Measurements from ENCODE around the gene KIR2DL4. TPM values are rescaled to one million over a fixed set of nuclear protein-coding genes. Genes with fewer than 3 reads are reported as not detected.
"Not testable (repeated sequence)": the region's sequence is repeated elsewhere in the genome, so short reads cannot be mapped to it uniquely, and the experiment has no call there.

KIR2DL4 gene
- total and polyA plus RNA-seq, 2 experiments from 2014 or later, result not detected

GRCh38 chr19:54788154-54788553, 15.3 kb upstream of the KIR2DL4 start:
- not testable (repeated sequence) for H3K4me1 ChIP-seq (ENCODE audit: insufficient read depth); H3K9me2 ChIP-seq (replicated peaks; ENCODE audit: insufficient read depth); H4K20me1 ChIP-seq (ENCODE audit: insufficient read depth, poor library complexity, severe bottlenecking); H3K9me3 ChIP-seq (ENCODE audit: low read depth); DNase-seq (ENCODE audit: low spot score); H3K4me3 ChIP-seq; H2AFZ ChIP-seq; H3K27ac ChIP-seq; H3K36me3 ChIP-seq (replicated peaks; ENCODE audit: insufficient read depth, low read depth); H3K79me2 ChIP-seq; H3K4me2 ChIP-seq; H3K27me3 ChIP-seq
- WGBS (ENCODE audit: low lambda C conversion rate, missing lambda C conversion rate), result 76% methylated on average over 6 of the region's 6 CpGs

GRCh38 chr19:54790711-54791110, 12.7 kb upstream of the KIR2DL4 start:
- H3K4me2 ChIP-seq, result no peak overlapping the region
- no peak for TF ChIP-seq EZH2phosphoT487 (IDR thresholded peaks at IDR 0.05; ENCODE audit: low read depth, severe bottlenecking, unreplicated experiment)
- no peak for TF ChIP-seq CTCF (IDR thresholded peaks at IDR 0.05; ENCODE audit: poor library complexity)
- no peak for TF ChIP-seq EZH2 (IDR thresholded peaks at IDR 0.05; ENCODE audit: borderline replicate concordance)
- H3K79me2 ChIP-seq, result no peaks in the 10 kb centered on the region
- WGBS (ENCODE audit: low lambda C conversion rate, missing lambda C conversion rate), result 43% methylated on average over 4 of the region's 5 CpGs
- no peaks in the 10 kb centered on the region for H3K9me2 ChIP-seq (replicated peaks; ENCODE audit: insufficient read depth)
- H3K4me3 ChIP-seq, result no peak overlapping the region
- H3K27ac ChIP-seq, result no peak overlapping the region
- H2AFZ ChIP-seq, result no peak overlapping the region
- no peaks in the 10 kb centered on the region for H3K9me3 ChIP-seq (ENCODE audit: low read depth)
- no peaks in the 10 kb centered on the region for H3K27me3 ChIP-seq
- H3K36me3 ChIP-seq (replicated peaks; ENCODE audit: insufficient read depth, low read depth), result no peaks in the 10 kb centered on the region
- H4K20me1 ChIP-seq (ENCODE audit: insufficient read depth, poor library complexity, severe bottlenecking), result no peaks in the 10 kb centered on the region
- no peaks in the 10 kb centered on the region for H3K4me1 ChIP-seq (ENCODE audit: insufficient read depth)
- no peak for DNase-seq (ENCODE audit: low spot score)

- WGBS (ENCODE audit: low lambda C conversion rate, missing lambda C conversion rate), result 76% methylated on average over 6 of the region's 6 CpGs
- Histone ChIP-seq H3K4me2 (no peak overlapping the region), H3K79me2 (no peaks in the 10 kb centered on the region), H3K9me3 (ENCODE audit: low read depth) (no peaks in the 10 kb centered on the region), H2AFZ (no peak overlapping the region), H3K4me3 (no peak overlapping the region), H3K4me1 (ENCODE audit: insufficient read depth) (no peaks in the 10 kb centered on the region), H3K27ac (no peak overlapping the region), H3K36me3 (replicated peaks; ENCODE audit: insufficient read depth, low read depth) (no peaks in the 10 kb centered on the region), H3K27me3 (no peaks in the 10 kb centered on the region), H3K9me2 (replicated peaks; ENCODE audit: insufficient read depth) (no peaks in the 10 kb centered on the region), H4K20me1 (ENCODE audit: insufficient read depth, poor library complexity, severe bottlenecking) (no peaks in the 10 kb centered on the region)
- DNase-seq (ENCODE audit: low spot score), result no peak
- no peak for TF ChIP-seq CTCF (IDR thresholded peaks at IDR 0.05; ENCODE audit: poor library complexity)
- TF ChIP-seq EZH2 (IDR thresholded peaks at IDR 0.05; ENCODE audit: borderline replicate concordance), result no peak
These were observed 11.9 kb upstream of the KIR2DL4 start for GRCh38 chr19:54791476-54791875.

GRCh38 chr19:54792814-54793213, 10.6 kb upstream of the KIR2DL4 start:
- no peaks in the 10 kb centered on the region for H3K36me3 ChIP-seq (replicated peaks; ENCODE audit: insufficient read depth, low read depth)
- H3K4me1 ChIP-seq (ENCODE audit: insufficient read depth), result no peaks in the 10 kb centered on the region
- WGBS (ENCODE audit: low lambda C conversion rate, missing lambda C conversion rate), result 74% methylated on average over 8 of the region's 8 CpGs
- no peaks in the 10 kb centered on the region for H3K9me2 ChIP-seq (replicated peaks; ENCODE audit: insufficient read depth)
- no peaks in the 10 kb centered on the region for H3K9me3 ChIP-seq (ENCODE audit: low read depth)
- H3K79me2 ChIP-seq, result no peaks in the 10 kb centered on the region
- TF ChIP-seq EZH2phosphoT487 (IDR thresholded peaks at IDR 0.05; ENCODE audit: low read depth, severe bottlenecking, unreplicated experiment) (no peak), CTCF (IDR thresholded peaks at IDR 0.05; ENCODE audit: poor library complexity) (no peak), EZH2 (IDR thresholded peaks at IDR 0.05; ENCODE audit: borderline replicate concordance) (no peak)
- no peaks in the 10 kb centered on the region for H4K20me1 ChIP-seq (ENCODE audit: insufficient read depth, poor library complexity, severe bottlenecking)
- no peak overlapping the region for H3K4me3 ChIP-seq
- no peaks in the 10 kb centered on the region for H3K27me3 ChIP-seq
- H3K27ac ChIP-seq, result no peak overlapping the region
- no peak for DNase-seq (ENCODE audit: low spot score)
- no peak overlapping the region for H2AFZ ChIP-seq
- no peak overlapping the region for H3K4me2 ChIP-seq
